ENCODE measurements around the gene ERMP1. TPM values are rescaled to one million over a fixed set of nuclear protein-coding genes. Genes with fewer than 3 reads are reported as not detected.

Gene ERMP1
- polyA plus RNA-seq, 1 donor from 2014 or later = 7.8 TPM

GRCh38 chr9:5845157-5845531 lies 12.2 kb upstream of the ERMP1 start:
- Histone ChIP-seq H3K4me3 (ENCODE audit: low read length) (no peak overlapping the region), H2AFZ (ENCODE audit: low read depth, low read length) (no peak overlapping the region), H3K4me2 (ENCODE audit: low read length) (no peak overlapping the region), H3K9me3 (ENCODE audit: low read length) (no peaks in the 10 kb centered on the region), H3F3A (ENCODE audit: insufficient read depth, low read length, poor library complexity, severe bottlenecking) (no peaks in the 10 kb centered on the region), H3K27me3 (ENCODE audit: insufficient read depth, low read depth, low read length) (no peaks in the 10 kb centered on the region), H3K27ac (ENCODE audit: low read length) (no peak overlapping the region), H3K36me3 (ENCODE audit: insufficient read depth, low read length) (no peaks in the 10 kb centered on the region), H4K20me1 (ENCODE audit: insufficient read depth) (no peaks in the 10 kb centered on the region), H3K9me2 (ENCODE audit: insufficient read depth, low read length) (no peaks in the 10 kb centered on the region), H3K9ac (ENCODE audit: low read length) (no peak overlapping the region), H3K79me2 (replicated peaks; ENCODE audit: insufficient read depth, low read length) (no peaks in the 10 kb centered on the region)
- TF ChIP-seq EZH2 (IDR thresholded peaks at IDR 0.05; ENCODE audit: borderline replicate concordance, insufficient read depth, low read length, poor library complexity, severe bottlenecking) (no peak), RAD21 (conservative IDR thresholded peaks at IDR 0.05) (no peak), TAF1 (IDR thresholded peaks at IDR 0.05; ENCODE audit: low read depth) (no peak)

- TF ChIP-seq REST (IDR thresholded peaks at IDR 0.05; ENCODE audit: borderline replicate concordance) (no peak), SMC3 (conservative IDR thresholded peaks at IDR 0.05; ENCODE audit: poor library complexity) (no peak), CTCF (IDR thresholded peaks at IDR 0.05; ENCODE audit: poor library complexity, severe bottlenecking) (no peak), MXI1 (conservative IDR thresholded peaks at IDR 0.05; ENCODE audit: poor library complexity, severe bottlenecking) (no peak), EP300 (conservative IDR thresholded peaks at IDR 0.05; ENCODE audit: poor library complexity, severe bottlenecking) (no peak), TAF1 (IDR thresholded peaks at IDR 0.05; ENCODE audit: low read depth) (no peak), EZH2 (IDR thresholded peaks at IDR 0.05; ENCODE audit: borderline replicate concordance, insufficient read depth, low read length, poor library complexity, severe bottlenecking) (no peak), POLR2AphosphoS5 (IDR thresholded peaks at IDR 0.05) (no peak), RAD21 (conservative IDR thresholded peaks at IDR 0.05) (no peak)
- Histone ChIP-seq H3K27me3 (ENCODE audit: insufficient read depth, low read depth, low read length) (no peaks in the 10 kb centered on the region), H3F3A (ENCODE audit: insufficient read depth, low read length, poor library complexity, severe bottlenecking) (no peaks in the 10 kb centered on the region), H3K79me2 (replicated peaks; ENCODE audit: insufficient read depth, low read length) (no peaks in the 10 kb centered on the region), H2AFZ (ENCODE audit: low read depth, low read length) (no peak overlapping the region), H3K27ac (ENCODE audit: low read length) (no peak overlapping the region), H3K9ac (ENCODE audit: low read length) (no peak overlapping the region), H3K9me3 (ENCODE audit: low read length) (no peaks in the 10 kb centered on the region), H4K20me1 (ENCODE audit: insufficient read depth) (no peaks in the 10 kb centered on the region), H3K36me3 (ENCODE audit: insufficient read depth, low read length) (no peaks in the 10 kb centered on the region), H3K9me2 (ENCODE audit: insufficient read depth, low read length) (no peaks in the 10 kb centered on the region), H3K4me3 (ENCODE audit: low read length) (no peak overlapping the region), H3K4me2 (ENCODE audit: low read length) (no peak overlapping the region)
Measured at GRCh38 chr9:5843794-5844471, 11.0 kb upstream of the ERMP1 start.
